Upper lobe of left lung (tissue), 6 donors: Measurements from ENCODE around the gene PCSK5. TPM values are rescaled to one million over a fixed set of nuclear protein-coding genes. Genes with fewer than 3 reads are reported as not detected.

Experiments used
- ATAC-seq, 2 donors: fragments of 200-7000 bp; cut with Tn5 transposase; one replicate each; pipeline ENCODE4 v1.9.1; 2022; ENCODE audit warnings: mild to moderate bottlenecking in 2 of 2, moderate library complexity in 2 of 2; ENCODE audit not compliant: low FRiP score in 2 of 2
- DNase-seq, 2 donors: peaks; one replicate each; pipeline ENCODE4 v3.0.0-alpha.2; 2019 to 2020
- H3K27ac ChIP-seq, 4 donors: fragments of 200-600 bp; sonication (generic); one replicate each; pipeline ENCODE4 v1.5.1; 2016 to 2019
- H3K27me3 ChIP-seq, 4 donors: fragments of 200-600 bp; sonication (generic); one replicate each; pipeline ENCODE4 v1.5.1; 2017 to 2019
- H3K36me3 ChIP-seq, 4 donors: fragments of 200-600 bp; sonication (generic); one replicate each; pipeline ENCODE4 v1.5.1; 2016 to 2019
- H3K4me1 ChIP-seq, 4 donors: fragments of 200-600 bp; sonication (generic); one replicate each; pipeline ENCODE4 v1.5.1; 2018 to 2019
- H3K4me3 ChIP-seq, 4 donors: fragments of 200-600 bp; sonication (generic); one replicate each; pipeline ENCODE4 v1.5.1; 2017 to 2019; ENCODE audit warnings: mild to moderate bottlenecking in 2 of 4, moderate library complexity in 1 of 4
- H3K9me3 ChIP-seq, 4 donors: fragments of 200-600 bp; sonication (generic); one replicate each; pipeline ENCODE4 v1.5.1; 2018 to 2019
- EP300 ChIP-seq, 4 donors: sonication (generic); formaldehyde crosslinking; IDR thresholded peaks; one replicate each; pipeline ENCODE4 v1.5.1; 2017; ENCODE audit warnings: antibody characterized with exemption in 4 of 4, control low read depth in 2 of 4
- POLR2A ChIP-seq, 4 donors: fragments of 450-650 bp; IDR thresholded peaks; one replicate each; pipeline ENCODE4 v1.5.1; 2016 to 2017; ENCODE audit warnings: antibody characterized with exemption in 4 of 4, mild to moderate bottlenecking in 2 of 4
- POLR2AphosphoS5 ChIP-seq, 2 donors: sonication (generic); formaldehyde crosslinking; IDR thresholded peaks; one replicate each; pipeline ENCODE4 v1.5.1; 2017; ENCODE audit warnings: antibody characterized with exemption in 2 of 2
- WGBS, 2 donors: methylation state at CpG; one replicate each; pipeline ENCODE4 v1.1.5; 2017 to 2018; 5-methylcytosine and 5-hydroxymethylcytosine counted together
- total RNA-seq, 6 donors: library from RNA; depleted of rRNA in 4 of 6; stranded (reverse); fragments of >200 nt in 4 of 6; gene quantifications; one replicate each; pipeline versions ENCODE4 v1.1.0 to v1.2.1, GENCODE V29; 2016 to 2021
- TF ChIP-seq, protein P1 (sequence below), 6 experiments: fragments of 450-650 bp in 4 of 6; fragments of 200-600 bp in 2 of 6; sonication (generic) in 2 of 6; IDR thresholded peaks; one replicate each; pipeline ENCODE4 v1.5.1; 2016 to 2019; ENCODE audit warnings: antibody characterized with exemption in 6 of 6
- donor health status: DM: no; HTN: no; CAD: no; lungs with moderate emphysema.
- donor health status: DM: no; HTN: yes; CAD: no; lungs with severe emphysema.

The PCSK5 gene
- total RNA-seq, 6 donors from 2014 or later: 12.8 to 29.2 (median 18.3) TPM

DNA sequence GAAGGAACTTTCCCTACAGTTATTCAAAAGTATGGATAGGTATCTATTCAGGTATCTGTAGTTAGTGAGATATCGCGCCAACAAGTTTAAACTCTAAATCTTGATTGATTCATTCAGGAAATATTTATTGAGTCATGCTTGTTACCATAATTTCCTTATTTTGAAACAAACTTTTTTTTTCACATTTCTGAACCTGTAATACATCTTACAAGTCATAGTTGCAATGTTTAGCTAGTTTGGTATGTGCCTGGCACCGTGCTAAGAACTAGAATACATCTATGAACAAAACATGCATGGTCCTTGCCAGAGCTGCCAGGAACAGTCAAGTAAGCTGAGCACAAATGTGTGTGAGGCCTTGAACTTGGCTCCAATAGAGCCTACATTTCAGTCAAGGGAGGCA, 226.4 kb downstream of the PCSK5 start:
- TF ChIP-seq POLR2A (IDR thresholded peaks at IDR 0.05) (no peak), EP300 (IDR thresholded peaks at IDR 0.05) (no peak), POLR2AphosphoS5 (IDR thresholded peaks at IDR 0.05) (no peak)
- TF ChIP-seq, protein P1, sequence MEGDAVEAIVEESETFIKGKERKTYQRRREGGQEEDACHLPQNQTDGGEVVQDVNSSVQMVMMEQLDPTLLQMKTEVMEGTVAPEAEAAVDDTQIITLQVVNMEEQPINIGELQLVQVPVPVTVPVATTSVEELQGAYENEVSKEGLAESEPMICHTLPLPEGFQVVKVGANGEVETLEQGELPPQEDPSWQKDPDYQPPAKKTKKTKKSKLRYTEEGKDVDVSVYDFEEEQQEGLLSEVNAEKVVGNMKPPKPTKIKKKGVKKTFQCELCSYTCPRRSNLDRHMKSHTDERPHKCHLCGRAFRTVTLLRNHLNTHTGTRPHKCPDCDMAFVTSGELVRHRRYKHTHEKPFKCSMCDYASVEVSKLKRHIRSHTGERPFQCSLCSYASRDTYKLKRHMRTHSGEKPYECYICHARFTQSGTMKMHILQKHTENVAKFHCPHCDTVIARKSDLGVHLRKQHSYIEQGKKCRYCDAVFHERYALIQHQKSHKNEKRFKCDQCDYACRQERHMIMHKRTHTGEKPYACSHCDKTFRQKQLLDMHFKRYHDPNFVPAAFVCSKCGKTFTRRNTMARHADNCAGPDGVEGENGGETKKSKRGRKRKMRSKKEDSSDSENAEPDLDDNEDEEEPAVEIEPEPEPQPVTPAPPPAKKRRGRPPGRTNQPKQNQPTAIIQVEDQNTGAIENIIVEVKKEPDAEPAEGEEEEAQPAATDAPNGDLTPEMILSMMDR (IDR thresholded peaks at IDR 0.05): no peak
- Histone ChIP-seq H3K9me3 (no peaks in the 10 kb centered on the region), H3K27me3 (no peaks in the 10 kb centered on the region), H3K4me3 (no peak overlapping the region), H3K4me1 (no peaks in the 10 kb centered on the region), H3K36me3 (no peaks in the 10 kb centered on the region), H3K27ac (no peak overlapping the region)
- 69 to 78% methylated on average over 3 of the region's 3 CpGs for WGBS, 2 donors
- DNase-seq: no peak
- no peak for ATAC-seq

DNA sequence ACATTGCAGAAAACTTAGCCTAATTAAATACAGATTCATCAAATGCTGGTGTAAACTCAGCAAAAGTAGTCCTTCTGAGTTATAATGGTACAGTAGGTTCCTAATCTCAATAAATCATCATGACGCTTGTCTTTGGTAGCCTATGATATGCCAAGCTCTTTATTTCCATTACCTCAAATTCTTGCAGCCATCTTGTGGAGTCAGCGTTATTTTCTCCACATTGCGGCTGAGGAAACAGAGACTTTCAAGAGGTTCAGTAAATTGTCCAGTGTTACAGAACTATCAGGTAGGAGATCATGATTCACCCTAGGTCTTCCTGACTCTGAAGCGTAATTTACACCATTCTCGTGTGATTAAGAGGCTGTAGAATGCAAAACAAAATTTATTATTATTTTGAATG, 237.2 kb downstream of the PCSK5 start:
- WGBS, 2 donors: 94 to 97% methylated on average over 5 of the region's 5 CpGs
- no peaks in the 10 kb centered on the region for H3K4me1 ChIP-seq
- TF ChIP-seq, protein P1 (IDR thresholded peaks at IDR 0.05): no peak
- TF ChIP-seq EP300 (IDR thresholded peaks at IDR 0.05) (no peak), POLR2A (IDR thresholded peaks at IDR 0.05) (no peak), POLR2AphosphoS5 (IDR thresholded peaks at IDR 0.05) (no peak)
- no peaks in the 10 kb centered on the region for H3K9me3 ChIP-seq
- no peaks in the 10 kb centered on the region for H3K36me3 ChIP-seq
- DNase-seq: no peak
- no peaks in the 10 kb centered on the region for H3K27me3 ChIP-seq
- no peak overlapping the region for H3K27ac ChIP-seq
- H3K4me3 ChIP-seq: no peak overlapping the region
- ATAC-seq: no peak

DNA sequence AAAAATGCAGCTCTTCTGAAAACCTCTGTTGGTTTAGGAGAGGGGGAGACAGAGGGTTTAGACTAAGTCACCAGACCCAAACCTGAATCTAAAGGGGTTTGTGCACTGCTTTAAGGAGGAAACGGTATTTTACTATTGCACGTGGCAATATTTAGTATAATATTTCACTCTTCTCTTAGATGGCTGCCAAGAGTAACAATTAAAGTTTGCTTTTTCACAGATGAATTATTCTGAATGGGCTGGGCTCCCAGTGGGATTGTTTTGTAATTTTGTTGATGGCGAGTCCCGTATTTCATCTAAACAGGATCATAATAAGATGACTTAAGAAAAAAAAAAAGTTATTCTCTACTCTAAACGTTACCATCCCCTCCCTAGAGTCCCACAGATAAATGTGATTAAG, 245.4 kb downstream of the PCSK5 start:
- TF ChIP-seq, protein P1 (IDR thresholded peaks at IDR 0.05): no peak
- TF ChIP-seq EP300 (IDR thresholded peaks at IDR 0.05) (no peak), POLR2A (IDR thresholded peaks at IDR 0.05) (no peak), POLR2AphosphoS5 (IDR thresholded peaks at IDR 0.05) (no peak)
- Histone ChIP-seq H3K27me3 (no peaks in the 10 kb centered on the region), H3K36me3 (no peaks in the 10 kb centered on the region), H3K27ac (no peak overlapping the region), H3K9me3 (no peaks in the 10 kb centered on the region), H3K4me1 (peaks cover 0 to 4% (median 2%) of the 10 kb centered on the region in 4 donors), H3K4me3 (no peak overlapping the region)
- peak in 1 of 2 donors; percentile 35 for ATAC-seq
- no peak for DNase-seq
- 57 to 73% methylated on average over 5 of the region's 5 CpGs for WGBS, 2 donors

DNA sequence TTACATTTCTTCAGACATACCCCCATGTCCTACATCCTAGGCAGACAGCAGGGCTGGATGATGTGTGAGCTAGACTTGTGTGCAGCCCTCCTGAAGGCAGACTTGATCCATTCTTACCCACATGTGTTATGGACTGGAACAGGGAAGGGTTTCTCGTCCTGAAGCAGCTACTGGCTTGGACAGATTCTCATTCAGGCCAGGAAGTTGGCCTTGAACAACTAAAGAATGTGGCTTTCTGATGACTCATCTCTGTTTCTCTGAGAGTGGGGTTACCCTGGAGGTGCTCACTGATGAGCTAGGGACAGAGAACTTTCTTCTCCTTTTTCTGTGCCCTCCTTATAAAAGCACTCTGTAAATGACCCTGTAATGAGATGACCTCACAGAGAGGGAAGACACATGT, 246.5 kb downstream of the PCSK5 start:
- Histone ChIP-seq H3K9me3 (no peaks in the 10 kb centered on the region), H3K36me3 (no peaks in the 10 kb centered on the region), H3K4me1 (peaks cover 0 to 4% (median 2%) of the 10 kb centered on the region in 4 donors), H3K27me3 (no peaks in the 10 kb centered on the region), H3K27ac (no peak overlapping the region), H3K4me3 (no peak overlapping the region)
- TF ChIP-seq, protein P1 (IDR thresholded peaks at IDR 0.05): no peak
- TF ChIP-seq POLR2A (IDR thresholded peaks at IDR 0.05) (no peak), POLR2AphosphoS5 (IDR thresholded peaks at IDR 0.05) (no peak), EP300 (IDR thresholded peaks at IDR 0.05) (no peak)
- 29 to 33% methylated on average over 1 of the region's 1 CpG for WGBS, 2 donors
- DNase-seq (no peak), ATAC-seq (peak; percentile 40 to 61)

DNA sequence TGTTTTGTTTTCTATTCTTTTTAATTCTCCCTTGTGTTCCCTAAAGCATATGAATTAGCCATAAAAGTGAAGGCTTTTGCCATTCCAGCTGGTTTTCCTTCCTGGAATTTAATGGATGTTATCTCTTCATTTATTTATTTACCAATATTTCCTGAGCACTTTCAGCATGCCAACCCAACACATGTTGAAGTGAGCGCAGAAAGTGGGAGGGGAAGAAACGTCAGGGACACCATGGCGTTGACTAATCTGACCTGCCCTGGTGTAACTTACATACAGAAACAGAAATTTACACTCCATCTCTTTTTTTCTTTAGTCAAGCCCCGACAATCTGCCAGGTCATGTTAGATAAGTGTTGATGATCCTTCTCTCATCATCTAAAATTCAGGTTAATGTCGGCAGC, 247.5 kb downstream of the PCSK5 start:
- ATAC-seq: no peak
- 63% methylated on average over 5 of the region's 5 CpGs for WGBS, 2 donors
- TF ChIP-seq EP300 (IDR thresholded peaks at IDR 0.05) (no peak), POLR2AphosphoS5 (IDR thresholded peaks at IDR 0.05) (no peak), POLR2A (IDR thresholded peaks at IDR 0.05) (no peak)
- TF ChIP-seq, protein P1 (IDR thresholded peaks at IDR 0.05): no peak
- Histone ChIP-seq H3K36me3 (no peaks in the 10 kb centered on the region), H3K4me1 (peaks cover 0 to 4% (median 2%) of the 10 kb centered on the region in 4 donors), H3K27ac (no peak overlapping the region), H3K4me3 (no peak overlapping the region), H3K9me3 (no peaks in the 10 kb centered on the region), H3K27me3 (no peaks in the 10 kb centered on the region)
- DNase-seq: no peak
